ENCODE measurements around the gene PLEKHG3.
A peak's percentile ranks its signal among the peaks of the same experiment; 100 is the strongest.

The PLEKHG3 gene

DNA sequence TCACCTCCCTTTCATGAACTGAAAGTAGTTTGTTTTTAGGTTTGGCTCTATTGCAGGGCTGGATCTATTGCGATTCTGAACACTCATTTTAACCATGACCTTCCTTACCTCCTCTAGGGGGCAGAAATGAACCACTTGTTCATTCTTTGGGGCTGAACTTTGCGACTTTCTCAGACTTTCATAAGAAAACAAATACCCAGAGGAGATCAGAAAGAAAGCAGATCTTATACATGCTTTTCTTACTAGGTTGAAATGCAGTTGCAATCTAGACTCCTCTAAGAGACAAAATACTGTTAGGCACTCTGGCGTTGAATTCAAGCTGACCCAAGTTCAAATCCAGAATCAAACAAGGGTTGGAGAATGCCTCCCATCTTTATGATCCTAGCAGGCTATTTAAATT is 32.6 kb upstream of the PLEKHG3 start:
- in situ Hi-C loops (cut with HindIII; ENCODE audit: low sequenced_read_pairs) = no loop called here
- H3K4me3 ChIP-seq (ENCODE audit: low read depth, low read length) = no peak overlapping the region
- TF ChIP-seq, protein P1, sequence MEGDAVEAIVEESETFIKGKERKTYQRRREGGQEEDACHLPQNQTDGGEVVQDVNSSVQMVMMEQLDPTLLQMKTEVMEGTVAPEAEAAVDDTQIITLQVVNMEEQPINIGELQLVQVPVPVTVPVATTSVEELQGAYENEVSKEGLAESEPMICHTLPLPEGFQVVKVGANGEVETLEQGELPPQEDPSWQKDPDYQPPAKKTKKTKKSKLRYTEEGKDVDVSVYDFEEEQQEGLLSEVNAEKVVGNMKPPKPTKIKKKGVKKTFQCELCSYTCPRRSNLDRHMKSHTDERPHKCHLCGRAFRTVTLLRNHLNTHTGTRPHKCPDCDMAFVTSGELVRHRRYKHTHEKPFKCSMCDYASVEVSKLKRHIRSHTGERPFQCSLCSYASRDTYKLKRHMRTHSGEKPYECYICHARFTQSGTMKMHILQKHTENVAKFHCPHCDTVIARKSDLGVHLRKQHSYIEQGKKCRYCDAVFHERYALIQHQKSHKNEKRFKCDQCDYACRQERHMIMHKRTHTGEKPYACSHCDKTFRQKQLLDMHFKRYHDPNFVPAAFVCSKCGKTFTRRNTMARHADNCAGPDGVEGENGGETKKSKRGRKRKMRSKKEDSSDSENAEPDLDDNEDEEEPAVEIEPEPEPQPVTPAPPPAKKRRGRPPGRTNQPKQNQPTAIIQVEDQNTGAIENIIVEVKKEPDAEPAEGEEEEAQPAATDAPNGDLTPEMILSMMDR (IDR thresholded peaks at IDR 0.05; ENCODE audit: low read depth, low read length) = peak; percentile 75
- peak; percentile 74 for DNase-seq (ENCODE audit: low read depth, low spot score)

DNA sequence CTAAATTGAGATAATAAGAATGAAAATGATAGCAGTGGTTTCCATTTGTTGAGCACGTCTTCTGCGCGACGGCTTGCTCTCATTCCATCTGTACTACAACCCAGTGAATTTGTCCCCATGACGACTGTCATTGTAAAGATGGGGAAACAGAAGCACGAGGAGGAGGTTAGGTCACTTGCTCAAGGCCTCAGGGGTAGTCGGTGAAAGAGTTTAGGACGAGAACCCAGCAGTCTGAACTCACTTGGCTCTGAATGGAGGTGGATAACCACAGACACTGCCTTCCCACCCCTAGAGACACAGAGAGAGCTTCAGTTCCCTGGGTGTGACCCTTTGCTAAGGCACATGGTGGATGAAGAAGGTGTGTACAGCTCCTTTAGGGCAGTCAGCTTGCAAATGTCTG is 30.9 kb upstream of the PLEKHG3 start:
- TF ChIP-seq, protein P1 (IDR thresholded peaks at IDR 0.05; ENCODE audit: low read depth, low read length) = no peak
- no peak overlapping the region for H3K4me3 ChIP-seq (ENCODE audit: low read depth, low read length)
- in situ Hi-C loops (cut with HindIII; ENCODE audit: low sequenced_read_pairs) = no loop called here
- DNase-seq (ENCODE audit: low read depth, low spot score) = no peak

DNA sequence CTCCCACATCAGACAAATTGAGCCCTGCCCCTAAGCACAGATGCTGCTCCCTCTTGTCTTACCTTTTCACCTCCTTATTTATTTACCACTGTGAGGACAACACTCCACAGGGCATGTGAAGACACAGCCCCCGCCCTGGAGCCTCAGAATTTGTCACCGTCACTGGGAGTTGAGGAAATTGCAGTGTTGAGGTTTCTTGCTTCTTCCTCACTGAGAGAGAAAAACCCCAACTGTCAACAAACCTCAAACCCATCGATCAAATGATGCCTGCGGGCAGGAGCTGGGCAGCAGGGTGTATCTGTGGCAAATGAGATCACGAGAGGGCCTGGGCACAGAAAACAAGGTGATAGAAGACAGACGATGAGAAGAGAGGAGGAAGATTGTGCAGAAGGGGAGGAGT is 30.5 kb upstream of the PLEKHG3 start:
- no peak for DNase-seq (ENCODE audit: low read depth, low spot score)
- in situ Hi-C loops (cut with HindIII; ENCODE audit: low sequenced_read_pairs) = no loop called here
- no peak overlapping the region for H3K4me3 ChIP-seq (ENCODE audit: low read depth, low read length)
- TF ChIP-seq, protein P1 (IDR thresholded peaks at IDR 0.05; ENCODE audit: low read depth, low read length) = no peak

DNA sequence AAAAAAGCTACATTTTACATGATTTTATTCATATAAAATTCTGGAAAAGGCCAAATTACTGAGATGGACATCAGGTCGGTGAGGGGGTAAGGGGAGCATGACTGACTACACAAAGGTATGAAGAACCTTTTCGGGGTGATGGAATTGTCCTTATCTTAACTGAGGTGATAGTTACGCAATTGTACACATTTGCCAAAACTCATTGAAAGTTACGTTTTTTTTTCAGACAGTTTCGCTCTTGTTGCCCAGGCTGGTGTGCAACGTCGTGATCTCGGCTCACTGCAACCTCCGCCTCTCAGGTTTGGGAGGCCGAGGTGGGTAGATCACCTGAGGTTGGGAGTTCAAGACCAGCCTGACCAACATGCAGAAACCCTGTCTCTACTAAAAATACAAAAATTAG is 29.4 kb upstream of the PLEKHG3 start:
- no peak overlapping the region for H3K4me3 ChIP-seq (ENCODE audit: low read depth, low read length)
- in situ Hi-C loops (cut with HindIII; ENCODE audit: low sequenced_read_pairs) = no loop called here
- no peak for DNase-seq (ENCODE audit: low read depth, low spot score)
- TF ChIP-seq, protein P1 (IDR thresholded peaks at IDR 0.05; ENCODE audit: low read depth, low read length) = no peak

DNA sequence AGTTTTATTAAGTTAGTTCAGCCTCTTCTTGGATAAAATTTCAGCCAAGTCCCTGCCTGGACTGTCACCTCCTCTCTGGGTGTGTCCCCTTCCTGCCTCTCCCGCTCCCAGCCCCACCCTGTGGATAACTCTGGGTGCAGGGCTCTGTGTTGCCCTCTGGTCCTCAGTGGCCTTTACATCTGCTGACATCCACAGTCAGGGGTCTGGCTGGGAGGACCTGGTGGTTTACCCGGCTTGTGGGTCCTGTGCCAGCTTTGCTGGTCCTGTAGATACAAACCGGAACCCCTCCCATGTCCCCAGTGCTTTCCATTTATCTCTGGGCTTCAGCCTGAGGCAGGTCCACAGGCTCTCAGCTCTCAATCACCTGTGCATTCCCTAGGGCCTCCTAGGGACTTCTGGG is 28.9 kb upstream of the PLEKHG3 start:
- in situ Hi-C loops (cut with HindIII; ENCODE audit: low sequenced_read_pairs) = no loop called here
- TF ChIP-seq, protein P1 (IDR thresholded peaks at IDR 0.05; ENCODE audit: low read depth, low read length) = no peak
- no peak for DNase-seq (ENCODE audit: low read depth, low spot score)
- no peak overlapping the region for H3K4me3 ChIP-seq (ENCODE audit: low read depth, low read length)

DNA sequence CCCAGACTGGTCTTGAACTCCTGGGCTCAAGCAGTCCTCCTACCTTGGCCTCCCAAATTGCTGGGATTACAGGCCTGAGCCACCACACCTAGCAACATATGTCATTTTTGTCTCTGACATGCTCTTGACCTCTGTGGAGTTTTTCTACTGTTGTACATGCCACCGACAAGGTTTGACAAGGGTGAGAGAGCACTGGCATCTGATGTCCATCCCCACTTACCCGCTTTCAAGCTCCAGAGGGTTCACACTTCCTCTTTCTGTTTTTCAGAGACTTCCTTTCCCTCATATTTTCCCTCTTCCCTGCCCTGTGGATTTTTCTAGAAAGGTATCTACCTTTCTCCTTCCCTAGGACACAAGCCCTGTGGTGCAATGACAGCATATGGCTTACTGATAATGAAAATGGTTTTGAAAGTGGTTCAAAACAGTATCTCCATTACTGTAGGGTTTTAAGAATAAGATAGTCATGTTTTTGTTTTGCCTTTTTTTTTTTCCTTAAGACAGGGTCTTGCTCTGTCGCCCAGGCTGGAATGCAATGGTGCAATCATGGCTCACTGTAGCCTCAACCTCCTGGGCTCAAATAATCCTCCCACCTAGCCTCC is 27.7 kb upstream of the PLEKHG3 start:
- H3K4me3 ChIP-seq (ENCODE audit: low read depth, low read length) = no peak overlapping the region
- in situ Hi-C loops (cut with HindIII; ENCODE audit: low sequenced_read_pairs) = no loop called here
- TF ChIP-seq, protein P1 (IDR thresholded peaks at IDR 0.05; ENCODE audit: low read depth, low read length) = no peak
- no peak for DNase-seq (ENCODE audit: low read depth, low spot score)
